HCT116 (cell line): ENCODE data around the gene NDUFS1. TPM values are rescaled to one million over a fixed set of nuclear protein-coding genes. Genes with fewer than 3 reads are reported as not detected.
A peak's percentile ranks its signal among the peaks of the same experiment; 100 is the strongest.

Experiments used
- ATAC-seq: fragments of 200-7000 bp; cut with Tn5 transposase; 2 replicates; pipeline ENCODE4 v1.9.1; 2020; ENCODE audit warnings: mild to moderate bottlenecking, moderate library complexity
- BruUV-seq: library from RNA; stranded (reverse); fragments of 400-500 nt; replicated peaks from 2 replicates; lab custom pipeline; 2021; lab: Mats Ljungman, UMichigan
- CTCF ChIA-PET: fragments of 300-600 bp; sonication (Branson Sonifier 250); formaldehyde crosslinking; loops from one replicate; lab custom pipeline; 2021; ENCODE audit warnings: antibody characterized with exemption; lab: Charles Lee
- POLR2A ChIA-PET: fragments of 300-600, 350-600 bp; sonication (Branson Sonifier 250); formaldehyde crosslinking; loops from one replicate; lab custom pipeline; 2021; ENCODE audit warnings: antibody characterized with exemption; lab: Charles Lee
- RAD21 ChIA-PET, 2 experiments: fragments of 300-600 bp; sonication (Branson Sonifier 250); formaldehyde crosslinking; loops; one replicate each; lab custom pipeline; 2023; ENCODE audit warnings: low total read pairs in 2 of 2; ENCODE audit not compliant: uncharacterized antibody in 2 of 2, unreplicated experiment in 2 of 2, low non-redundant PET in 1 of 2; lab: Charles Lee
- DNase-seq: peaks from one replicate; pipeline ENCODE4 v3.0.0-alpha.2; 2010; ENCODE audit warnings: low read depth, low spot score
- H2AFZ ChIP-seq: fragments of 200-600 bp; shearing (Covaris generic), sonication (generic); 2 replicates; pipeline ENCODE4 v1.6.1; 2017; ENCODE audit warnings: low read depth, mixed run types, mixed read lengths, antibody characterized with exemption, low read length; ENCODE audit not compliant: poor library complexity, severe bottlenecking
- H3K27ac ChIP-seq: 2 replicates; pipeline ENCODE4 v1.5.1; 2012; ENCODE audit warnings: low read depth, low read length
- H3K27me3 ChIP-seq: fragments of 200-600 bp; sonication (generic); 2 replicates; pipeline ENCODE4 v1.6.1; 2016; ENCODE audit warnings: mixed run types, low read length, mixed read lengths; ENCODE audit not compliant: insufficient read depth
- H3K36me3 ChIP-seq, 2 experiments: fragments of 200-500 bp in 1 of 2; fragments of 200-600 bp in 1 of 2; sonication (Bioruptor generic) in 1 of 2; sonication (generic) in 1 of 2; 2 replicates each; pipeline versions ENCODE4 v1.5.1 to v1.6.1; 2014 to 2016; ENCODE audit warnings: low read length in 2 of 2, inconsistent platforms in 1 of 2, mixed read lengths in 1 of 2, mixed run types in 1 of 2; ENCODE audit not compliant: insufficient read depth in 2 of 2, control insufficient read depth in 1 of 2
- H3K4me1 ChIP-seq, 2 experiments: fragments of 200-600 bp in 1 of 2; sonication (generic) in 1 of 2; 2 replicates each; pipeline versions ENCODE4 v1.5.1 to v1.6.1; 2012 to 2017; ENCODE audit warnings: low read length in 2 of 2, inconsistent platforms in 1 of 2, mild to moderate bottlenecking in 1 of 2, mixed read lengths in 1 of 2, mixed run types in 1 of 2, moderate library complexity in 1 of 2; ENCODE audit not compliant: insufficient read depth in 2 of 2, control insufficient read depth in 1 of 2
- H3K4me2 ChIP-seq: fragments of 200-600 bp; sonication (generic); 2 replicates; pipeline ENCODE4 v1.6.1; 2017; ENCODE audit warnings: mixed run types, low read length, mixed read lengths
- H3K4me3 ChIP-seq, 2 experiments: fragments of 200-600 bp in 1 of 2; sonication (generic) in 1 of 2; replicated peaks in 1 of 2; 2 replicates each; pipeline ENCODE4 v1.5.1; 2011 to 2016; ENCODE audit warnings: low read length in 2 of 2, control low read depth in 1 of 2, low read depth in 1 of 2, mild to moderate bottlenecking in 1 of 2, mixed read lengths in 1 of 2, mixed run types in 1 of 2
- H3K79me2 ChIP-seq: fragments of 200-600 bp; sonication (generic); 2 replicates; pipeline ENCODE4 v1.6.1; 2017; ENCODE audit warnings: mild to moderate bottlenecking, mixed run types, low read length, moderate library complexity, mixed read lengths; ENCODE audit not compliant: insufficient read depth
- H3K9ac ChIP-seq: fragments of 200-600 bp; sonication (generic); 2 replicates; pipeline ENCODE4 v1.6.1; 2016; ENCODE audit warnings: low read length, mixed read lengths
- H3K9me2 ChIP-seq: fragments of 200-600 bp; sonication (generic), shearing (Covaris generic); 2 replicates; pipeline ENCODE4 v1.6.1; 2017; ENCODE audit warnings: mixed run types, mild to moderate bottlenecking, moderate library complexity; ENCODE audit not compliant: insufficient read depth
- H3K9me3 ChIP-seq, 2 experiments: fragments of 200-500 bp in 1 of 2; fragments of 200-600 bp in 1 of 2; sonication (Bioruptor generic) in 1 of 2; sonication (generic) in 1 of 2; 2 replicates each; pipeline ENCODE4 v1.6.1; 2014 to 2017; ENCODE audit warnings: low read length in 2 of 2, mixed read lengths in 2 of 2, inconsistent platforms in 1 of 2, low read depth in 1 of 2, mild to moderate bottlenecking in 1 of 2, mixed run types in 1 of 2, moderate library complexity in 1 of 2; ENCODE audit not compliant: control insufficient read depth in 1 of 2, insufficient read depth in 1 of 2
- H4K20me1 ChIP-seq: fragments of 200-600 bp; sonication (generic), shearing (Covaris generic); 2 replicates; pipeline ENCODE4 v1.6.1; 2017; ENCODE audit warnings: mixed run types, mild to moderate bottlenecking, moderate library complexity; ENCODE audit not compliant: insufficient read depth
- CBX3 ChIP-seq: IDR thresholded peaks from 2 replicates; pipeline ENCODE4 v1.6.1; 2012; ENCODE audit warnings: low read depth
- CEBPB ChIP-seq: IDR thresholded peaks from 2 replicates; pipeline ENCODE4 v1.6.1; 2012; ENCODE audit warnings: low read depth
- EGR1 ChIP-seq: IDR thresholded peaks from 2 replicates; pipeline ENCODE4 v1.6.1; 2012; ENCODE audit warnings: low read depth
- FOSL1 ChIP-seq: IDR thresholded peaks from 2 replicates; pipeline ENCODE4 v1.6.1; 2012; ENCODE audit warnings: low read depth
- POLR2A ChIP-seq: IDR thresholded peaks from 2 replicates; pipeline ENCODE4 v1.7.0; 2011; ENCODE audit warnings: borderline replicate concordance; ENCODE audit not compliant: insufficient read depth, insufficient read length; ENCODE audit errors: extremely low read depth
- POLR2AphosphoS5 ChIP-seq: IDR thresholded peaks from 2 replicates; pipeline ENCODE4 v1.6.1; 2011; ENCODE audit warnings: mild to moderate bottlenecking, low read depth, low read length, moderate library complexity
- RAD21 ChIP-seq: IDR thresholded peaks from 2 replicates; pipeline ENCODE4 v1.6.1; 2012; ENCODE audit warnings: low read depth, mild to moderate bottlenecking
- SIN3A ChIP-seq: IDR thresholded peaks from 2 replicates; pipeline ENCODE4 v1.6.1; 2012; ENCODE audit warnings: low read depth
- SRF ChIP-seq: IDR thresholded peaks from 2 replicates; pipeline ENCODE4 v1.6.1; 2012; ENCODE audit warnings: low read depth
- TCF7L2 ChIP-seq: IDR thresholded peaks from 2 replicates; pipeline ENCODE4 v1.7.0; 2011; ENCODE audit warnings: borderline replicate concordance, inconsistent platforms; ENCODE audit not compliant: insufficient read depth, insufficient read length; ENCODE audit errors: extremely low read depth
- YY1 ChIP-seq: IDR thresholded peaks from 2 replicates; pipeline ENCODE4 v1.6.1; 2011; ENCODE audit warnings: low read length, low read depth, moderate library complexity, mild to moderate bottlenecking; ENCODE audit not compliant: insufficient replicate concordance; ENCODE audit errors: extremely low read depth
- ZFX ChIP-seq: fragments of 450-650 bp; IDR thresholded peaks from 2 replicates; pipeline ENCODE4 v1.6.1; 2017
- intact Hi-C: fragments of 100-400 bp; cut with micrococcal nuclease; formaldehyde crosslinking; loops from 2 replicates; pipeline ENCODE4 v1.10.0; 2022
- total RNA-seq: library from RNA; stranded (reverse); gene quantifications from one replicate; pipeline ENCODE4 v1.2.1, GENCODE V29; 2021; ENCODE audit not compliant: unreplicated experiment
- TF ChIP-seq, protein P1 (sequence below), 3 experiments: fragments of 200-600 bp in 1 of 3; sonication (generic) in 1 of 3; IDR thresholded peaks in 2 of 3; conservative IDR thresholded peaks in 1 of 3; 2 replicates each; pipeline ENCODE4 v1.5.1; 2012 to 2017; ENCODE audit warnings: low read depth in 2 of 3, low read length in 2 of 3, antibody characterized with exemption in 1 of 3, borderline replicate concordance in 1 of 3, control low read depth in 1 of 3, mild to moderate bottlenecking in 1 of 3, mixed read lengths in 1 of 3, mixed run types in 1 of 3, moderate library complexity in 1 of 3; ENCODE audit not compliant: insufficient read depth in 1 of 3
- TF ChIP-seq, protein P2 (sequence below): IDR thresholded peaks from 2 replicates; pipeline ENCODE4 v1.6.1; 2012

NDUFS1 gene
- total RNA-seq, 1 experiment from 2014 or later, result 86.6 TPM

DNA sequence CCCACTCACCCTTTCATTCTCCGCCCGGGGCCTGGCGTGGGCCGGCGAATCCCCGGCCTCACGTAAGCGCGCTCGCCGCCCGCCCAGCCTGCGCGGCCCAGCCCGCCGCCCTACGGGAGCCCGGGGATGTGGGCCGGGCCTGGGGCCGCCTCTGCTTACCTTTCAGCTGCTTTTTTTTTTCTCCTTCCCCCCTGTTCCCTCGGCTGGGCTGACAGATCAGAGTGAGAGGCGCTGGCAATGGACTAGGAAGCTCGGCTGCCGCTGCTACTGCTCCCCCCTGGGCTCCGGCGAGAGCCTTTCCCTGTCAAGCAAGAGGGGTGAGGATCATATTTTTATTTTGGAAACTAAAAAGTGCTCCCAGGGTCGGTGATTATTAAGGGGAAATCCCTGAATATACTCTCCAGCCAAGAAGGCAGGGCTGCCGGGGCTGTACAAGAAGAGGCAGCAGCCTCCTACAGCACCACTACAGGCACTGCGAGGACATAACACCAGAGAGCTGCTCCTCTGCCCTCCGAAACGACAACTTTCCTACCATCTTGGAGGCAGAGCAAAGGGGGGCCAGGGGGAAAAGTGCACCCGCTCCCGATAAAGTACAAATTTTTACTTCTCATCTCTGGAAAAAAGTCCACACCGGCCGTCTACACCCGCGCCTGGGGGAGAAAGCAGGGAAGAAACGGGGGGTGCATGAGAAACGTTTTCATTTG, 73.3 kb downstream of the NDUFS1 start, which contains the start of gene INO80D:
Gene INO80D, minus strand, starts transcription at position 433 of the 704 bp plus-strand sequence. CDS start 23,158 bp downstream, outside the sequence.
- intact Hi-C loops, result loop anchor here (2.0 kb wide), 1 partner anchor 73 kb away; the partner anchor contains the start of genes EEF1B2 and NDUFS1
- peak within 1 kb of the TSS; percentile 65 to 82 for H3K4me3 ChIP-seq
- CTCF ChIA-PET, result no interaction called here

More for the DNA sequence above, 73.3 kb downstream of the NDUFS1 start, which contains the start of gene INO80D:
- Histone ChIP-seq H4K20me1 (no peaks in the 10 kb centered on the region), H3K4me1 (peaks cover 8 to 12% of the 10 kb centered on the region in 2 experiments; a peak in 3 of 4 replicates), H3K79me2 (peaks cover 47% of the 10 kb centered on the region), H3K27ac (peak within 1 kb of the TSS; percentile 89), H3K9ac (peak within 1 kb of the TSS; percentile 73), H3K9me3 (no peaks in the 10 kb centered on the region), H2AFZ (peak within 1 kb of the TSS; percentile 73), H3K9me2 (no peaks in the 10 kb centered on the region), H3K27me3 (no peaks in the 10 kb centered on the region), H3K4me2 (peak within 1 kb of the TSS; percentile 92), H3K36me3 (no peaks in the 10 kb centered on the region)
- POLR2A ChIA-PET, result no interaction called here
- DNase-seq (peak; percentile 62), ATAC-seq (peak; percentile 77)
- TSS peak; percentile 61 for BruUV-seq
- TF ChIP-seq SRF (no peak), EGR1 (peak; percentile 20; the same call in 1 of the 2 replicates), SIN3A (peak; percentile 20; the same call in 1 of the 2 replicates), FOSL1 (0 out of 2 replicates have a peak, but pooled peaks have one; percentile 11), ZFX (peak; percentile 100), TCF7L2 (peak; percentile 77), CBX3 (no peak), POLR2A (peak; percentile 69), CEBPB (no peak), POLR2AphosphoS5 (peak; percentile 61), RAD21 (peak; percentile 9; the same call in 1 of the 2 replicates), YY1 (peak; percentile 92)
- TF ChIP-seq, protein P1, sequence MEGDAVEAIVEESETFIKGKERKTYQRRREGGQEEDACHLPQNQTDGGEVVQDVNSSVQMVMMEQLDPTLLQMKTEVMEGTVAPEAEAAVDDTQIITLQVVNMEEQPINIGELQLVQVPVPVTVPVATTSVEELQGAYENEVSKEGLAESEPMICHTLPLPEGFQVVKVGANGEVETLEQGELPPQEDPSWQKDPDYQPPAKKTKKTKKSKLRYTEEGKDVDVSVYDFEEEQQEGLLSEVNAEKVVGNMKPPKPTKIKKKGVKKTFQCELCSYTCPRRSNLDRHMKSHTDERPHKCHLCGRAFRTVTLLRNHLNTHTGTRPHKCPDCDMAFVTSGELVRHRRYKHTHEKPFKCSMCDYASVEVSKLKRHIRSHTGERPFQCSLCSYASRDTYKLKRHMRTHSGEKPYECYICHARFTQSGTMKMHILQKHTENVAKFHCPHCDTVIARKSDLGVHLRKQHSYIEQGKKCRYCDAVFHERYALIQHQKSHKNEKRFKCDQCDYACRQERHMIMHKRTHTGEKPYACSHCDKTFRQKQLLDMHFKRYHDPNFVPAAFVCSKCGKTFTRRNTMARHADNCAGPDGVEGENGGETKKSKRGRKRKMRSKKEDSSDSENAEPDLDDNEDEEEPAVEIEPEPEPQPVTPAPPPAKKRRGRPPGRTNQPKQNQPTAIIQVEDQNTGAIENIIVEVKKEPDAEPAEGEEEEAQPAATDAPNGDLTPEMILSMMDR (IDR thresholded peaks at IDR 0.05 in 2 of 3, conservative IDR thresholded peaks at IDR 0.05 in 1 of 3; ENCODE audit: borderline replicate concordance in 1 of 3, insufficient read depth in 1 of 3, low read depth in 2 of 3, low read length in 2 of 3), result peak in 1 of 3 experiments; percentile 38; a peak in 3 of 6 replicates
- TF ChIP-seq, protein P2, sequence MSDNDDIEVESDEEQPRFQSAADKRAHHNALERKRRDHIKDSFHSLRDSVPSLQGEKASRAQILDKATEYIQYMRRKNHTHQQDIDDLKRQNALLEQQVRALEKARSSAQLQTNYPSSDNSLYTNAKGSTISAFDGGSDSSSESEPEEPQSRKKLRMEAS, result 0 out of 2 replicates have a peak, but pooled peaks have one; percentile 13
- RAD21 ChIA-PET, result no interaction called here
